KMS-11 (cell line): ENCODE data around the gene SLC22A23.

Experiments
- H2AFZ ChIP-seq: fragments of 200-600 bp; sonication (generic); 2 replicates; pipeline ENCODE4 v1.6.1; 2016; ENCODE audit warnings: antibody characterized with exemption, mixed run types, low read depth
- H3K27ac ChIP-seq: fragments of 200-600 bp; sonication (generic); 2 replicates; pipeline ENCODE4 v1.6.1; 2016; ENCODE audit warnings: mild to moderate bottlenecking, mixed run types
- H3K27me3 ChIP-seq: fragments of 200-600 bp; sonication (generic); 2 replicates; pipeline ENCODE4 v1.6.1; 2017; ENCODE audit warnings: mild to moderate bottlenecking, low read depth, mixed run types, moderate library complexity; ENCODE audit not compliant: insufficient read depth
- H3K36me3 ChIP-seq: fragments of 200-600 bp; sonication (generic); 2 replicates; pipeline ENCODE4 v1.6.1; 2017; ENCODE audit warnings: mild to moderate bottlenecking, mixed run types; ENCODE audit not compliant: insufficient read depth
- H3K4me1 ChIP-seq: fragments of 200-600 bp; sonication (generic); 2 replicates; pipeline ENCODE4 v1.6.1; 2016; ENCODE audit warnings: mild to moderate bottlenecking, low read depth, mixed run types; ENCODE audit not compliant: poor library complexity, severe bottlenecking
- H3K4me2 ChIP-seq: fragments of 200-600 bp; sonication (generic); 2 replicates; pipeline ENCODE4 v1.7.0; 2016; ENCODE audit warnings: mild to moderate bottlenecking, mixed run types
- H3K4me3 ChIP-seq: fragments of 200-600 bp; sonication (generic); IDR thresholded peaks from 2 replicates; pipeline ENCODE4 v1.6.1; 2017; ENCODE audit warnings: low read depth, low read length, mixed read lengths; ENCODE audit not compliant: insufficient read depth
- H3K79me2 ChIP-seq: fragments of 200-600 bp; sonication (generic); 2 replicates; pipeline ENCODE4 v1.6.1; 2016; ENCODE audit warnings: low read depth, mixed run types; ENCODE audit not compliant: insufficient read depth
- H3K9ac ChIP-seq: fragments of 200-600 bp; sonication (generic); 2 replicates; pipeline ENCODE4 v1.6.1; 2016; ENCODE audit warnings: mild to moderate bottlenecking, mixed run types
- H4K20me1 ChIP-seq: fragments of 200-600 bp; sonication (generic); 2 replicates; pipeline ENCODE4 v1.6.1; 2016; ENCODE audit warnings: mild to moderate bottlenecking, mixed run types; ENCODE audit not compliant: insufficient read depth
- CTCF ChIP-seq: fragments of 200-600 bp; sonication (generic); conservative IDR thresholded peaks from 2 replicates; pipeline ENCODE4 v1.6.1; 2017; ENCODE audit warnings: low read depth, mild to moderate bottlenecking, antibody characterized with exemption, low read length, moderate library complexity, mixed read lengths

SLC22A23 gene

GRCh38 chr6:3333263-3333662, 123.6 kb downstream of the SLC22A23 start:
- Histone ChIP-seq H3K9ac (no peak overlapping the region), H3K4me1 (peaks cover 4% of the 10 kb centered on the region), H3K79me2 (no peaks in the 10 kb centered on the region), H4K20me1 (no peaks in the 10 kb centered on the region), H3K36me3 (no peaks in the 10 kb centered on the region), H3K27ac (no peak overlapping the region), H3K27me3 (no peaks in the 10 kb centered on the region), H2AFZ (no peak overlapping the region), H3K4me2 (no peak overlapping the region), H3K4me3 (no peak overlapping the region)
- TF ChIP-seq CTCF: no peak

- H3K27me3 ChIP-seq: no peaks in the 10 kb centered on the region
- no peak for TF ChIP-seq CTCF
- H4K20me1 ChIP-seq: no peaks in the 10 kb centered on the region
- no peak overlapping the region for H2AFZ ChIP-seq
- no peak overlapping the region for H3K9ac ChIP-seq
- no peak overlapping the region for H3K4me3 ChIP-seq
- no peaks in the 10 kb centered on the region for H3K79me2 ChIP-seq
- H3K36me3 ChIP-seq: no peaks in the 10 kb centered on the region
- no peak overlapping the region for H3K4me2 ChIP-seq
- H3K4me1 ChIP-seq: no peaks in the 10 kb centered on the region
- no peak overlapping the region for H3K27ac ChIP-seq
These were observed 124.9 kb downstream of the SLC22A23 start for GRCh38 chr6:3331971-3332370.

- H3K4me2 ChIP-seq: no peak overlapping the region
- no peaks in the 10 kb centered on the region for H3K79me2 ChIP-seq
- no peak for TF ChIP-seq CTCF
- no peak overlapping the region for H3K9ac ChIP-seq
- no peaks in the 10 kb centered on the region for H3K36me3 ChIP-seq
- no peak overlapping the region for H3K4me3 ChIP-seq
- H2AFZ ChIP-seq: no peak overlapping the region
- no peak overlapping the region for H3K27ac ChIP-seq
- no peaks in the 10 kb centered on the region for H3K27me3 ChIP-seq
- H3K4me1 ChIP-seq: no peaks in the 10 kb centered on the region
- H4K20me1 ChIP-seq: no peaks in the 10 kb centered on the region
These were observed 125.4 kb downstream of the SLC22A23 start for GRCh38 chr6:3331494-3331893.

- H3K27me3 ChIP-seq: no peaks in the 10 kb centered on the region
- H3K27ac ChIP-seq: no peak overlapping the region
- H3K36me3 ChIP-seq: no peaks in the 10 kb centered on the region
- H4K20me1 ChIP-seq: no peaks in the 10 kb centered on the region
- no peaks in the 10 kb centered on the region for H3K4me1 ChIP-seq
- no peak for TF ChIP-seq CTCF
- H2AFZ ChIP-seq: no peak overlapping the region
- H3K79me2 ChIP-seq: no peaks in the 10 kb centered on the region
- H3K4me3 ChIP-seq: no peak overlapping the region
- H3K9ac ChIP-seq: no peak overlapping the region
- no peak overlapping the region for H3K4me2 ChIP-seq
These were observed 126.7 kb downstream of the SLC22A23 start for GRCh38 chr6:3330199-3330598.
